RPMI7951 (cell line): Measurements from ENCODE around the gene NOSIP. TPM values are rescaled to one million over a fixed set of nuclear protein-coding genes. Genes with fewer than 3 reads are reported as not detected.
A peak's percentile ranks its signal among the peaks of the same experiment; 100 is the strongest.

Source experiments
- DNase-seq: peaks from one replicate; pipeline ENCODE4 v3.0.0-alpha.2; 2012; ENCODE audit warnings: low read depth
- total RNA-seq: library from RNA; depleted of rRNA; stranded (reverse); fragments of >200 nt; shearing (Covaris generic); gene quantifications from 2 replicates; pipeline ENCODE4 v1.2.3, GENCODE V29; 2014

Gene NOSIP
- total RNA-seq, 1 experiment from 2014 or later = 159 TPM

DNA sequence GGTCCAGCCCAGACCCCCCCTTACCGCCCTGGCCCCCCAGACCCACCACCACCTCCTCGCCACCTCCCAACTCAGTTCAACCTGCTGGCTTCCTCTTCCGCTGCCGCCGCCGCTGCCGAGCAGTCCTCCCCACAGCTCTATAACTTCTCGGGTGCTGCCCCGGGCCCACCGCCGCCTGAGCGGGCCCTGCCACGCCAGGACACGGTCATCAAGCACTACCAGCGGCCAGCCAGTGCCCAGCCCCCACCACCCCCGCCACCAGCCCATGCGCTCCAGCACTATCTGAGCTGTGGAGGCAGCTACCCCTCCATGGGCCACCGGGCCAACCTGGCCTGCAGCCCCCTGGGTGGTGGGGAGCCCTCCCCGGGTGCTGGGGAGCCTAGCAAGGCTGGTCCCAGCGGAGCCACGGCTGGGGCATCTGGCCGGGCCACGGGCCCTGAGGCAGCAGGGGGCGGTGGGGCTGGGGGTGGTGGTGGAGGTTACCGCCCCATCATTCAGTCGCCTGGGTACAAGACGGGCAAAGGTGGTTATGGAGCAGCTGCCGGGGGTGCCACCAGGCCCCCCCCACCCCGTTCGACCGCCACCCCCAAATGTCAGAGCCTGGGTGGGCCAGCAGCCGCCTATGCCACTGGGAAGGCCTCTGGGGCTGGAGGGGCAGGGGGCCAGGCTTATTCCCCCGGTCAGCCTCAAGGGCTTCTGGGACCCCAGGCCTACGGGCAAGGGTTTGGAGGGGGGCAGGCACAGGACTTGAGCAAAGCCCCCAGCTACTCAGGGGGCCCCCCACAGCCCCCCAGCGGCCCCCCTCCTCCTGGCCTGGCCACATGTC lies 14.8 kb upstream of the NOSIP start:
- no peak for DNase-seq

DNA sequence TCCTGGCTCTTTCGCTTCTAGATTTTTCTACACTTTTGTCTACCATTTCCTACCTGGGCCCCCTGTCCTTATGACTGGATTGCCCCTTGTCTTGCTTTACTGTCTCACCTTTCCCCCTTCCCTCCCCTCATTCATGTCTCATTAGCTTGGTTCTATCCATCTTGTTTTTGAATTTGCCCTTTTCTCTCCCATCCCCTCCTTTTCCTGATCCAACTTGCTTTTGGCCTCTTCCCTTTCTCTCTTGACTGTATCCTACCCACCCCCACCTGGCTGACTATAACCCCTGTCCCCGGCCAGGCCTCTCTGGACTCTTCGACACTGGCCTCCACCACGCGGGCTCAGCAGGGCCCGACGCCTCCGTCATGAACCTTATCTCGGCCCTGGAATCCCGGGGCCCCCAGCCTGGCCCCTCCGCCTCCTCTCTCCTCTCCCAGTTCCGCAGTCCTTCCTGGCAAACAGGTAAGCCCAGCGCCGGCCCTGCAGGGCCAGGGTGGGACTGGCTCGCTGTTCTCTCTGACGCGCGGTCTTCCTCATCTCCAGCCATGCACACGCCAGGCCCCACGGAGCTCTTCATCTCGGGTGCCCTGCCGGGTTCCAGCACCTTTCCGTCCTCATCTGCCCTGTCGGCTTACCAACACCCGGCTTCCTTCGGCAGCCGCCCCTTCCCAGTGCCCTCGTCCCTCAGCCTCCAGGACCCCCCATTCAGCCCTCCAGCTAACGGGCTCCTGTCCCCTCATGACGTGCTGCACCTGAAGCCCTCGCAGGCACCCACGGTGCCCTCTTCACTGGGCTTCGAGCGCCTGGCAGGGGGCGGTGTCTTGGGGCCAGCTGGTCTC lies 14.0 kb upstream of the NOSIP start:
- DNase-seq = no peak

DNA sequence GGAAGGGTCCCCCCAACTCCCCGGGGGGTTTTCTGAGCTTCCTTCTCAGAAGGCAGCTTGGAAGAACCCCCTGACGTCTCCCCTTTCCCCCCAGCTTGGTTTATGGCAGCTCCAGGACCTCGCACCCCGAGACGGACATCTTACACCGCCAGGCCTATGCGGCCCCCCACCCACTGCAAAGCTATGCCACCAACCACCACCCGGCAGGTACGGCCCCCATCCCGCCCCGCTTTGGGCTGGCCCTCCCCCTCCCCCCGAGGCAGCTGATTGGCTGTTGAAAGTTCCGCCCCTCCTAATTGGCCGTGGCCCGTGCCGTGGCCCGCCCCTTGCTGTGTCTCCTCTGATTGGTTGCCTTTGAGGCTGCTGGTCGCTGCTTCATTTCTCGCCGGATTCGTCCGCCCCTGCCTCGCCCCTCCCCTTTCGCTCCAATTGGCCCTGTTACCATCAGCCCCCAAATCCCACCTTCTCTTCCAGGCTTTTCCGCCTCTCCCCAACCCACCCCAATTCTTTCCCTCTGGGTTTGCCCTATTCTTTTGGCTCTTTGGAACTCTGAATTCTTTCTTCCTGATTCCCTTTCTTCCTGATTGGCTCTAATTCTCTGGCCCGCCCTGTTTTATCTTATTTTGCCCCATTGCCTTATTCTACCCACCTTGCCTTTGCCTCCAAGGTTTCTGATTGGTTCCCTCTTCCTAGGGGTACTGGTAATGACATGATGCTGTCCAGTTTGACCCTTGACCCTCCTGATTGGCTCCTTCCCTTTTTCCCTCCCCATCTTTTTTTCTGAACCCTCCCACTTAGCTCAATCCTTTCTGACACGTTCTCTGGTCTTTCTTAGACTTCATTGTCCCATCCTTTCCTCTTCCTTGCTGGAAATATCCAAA lies 13.1 kb upstream of the NOSIP start:
- DNase-seq = peak; percentile 89

DNA sequence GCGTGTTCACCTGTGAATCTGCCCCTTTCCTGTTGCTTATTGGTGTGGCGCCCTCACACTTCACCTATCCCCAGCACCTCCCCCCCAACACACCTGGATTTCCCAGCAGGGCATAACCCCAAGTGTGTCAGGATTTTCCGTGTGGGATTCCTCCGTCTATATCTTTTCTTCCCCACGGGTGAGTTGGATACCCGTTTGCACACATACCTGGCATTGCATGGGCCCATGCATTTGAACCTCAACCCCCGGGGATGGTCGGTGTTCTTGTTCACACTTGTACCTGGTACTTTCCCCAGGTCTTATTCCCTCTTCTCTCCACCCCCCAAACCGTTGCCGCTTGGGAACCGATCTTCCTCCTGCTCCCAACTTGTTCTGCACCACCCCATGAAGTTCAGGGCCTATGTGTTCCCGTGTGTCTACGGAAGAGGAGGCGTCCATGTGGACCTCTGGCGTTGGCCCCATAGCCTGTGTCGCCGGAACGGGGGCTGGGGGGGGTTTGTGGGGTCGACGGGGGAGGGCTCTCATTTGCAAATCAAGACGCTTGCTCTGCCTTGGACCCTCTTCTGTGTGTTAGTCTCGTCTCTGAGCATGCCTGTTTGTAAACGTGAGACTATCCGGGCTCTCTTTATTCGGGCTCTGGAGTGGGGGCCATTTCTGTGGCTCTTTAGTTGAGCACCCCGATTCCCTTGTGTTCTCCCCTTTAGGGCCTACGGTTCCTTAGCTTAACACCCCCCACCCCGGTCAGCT lies 12.3 kb upstream of the NOSIP start:
- DNase-seq = peak; percentile 24

DNA sequence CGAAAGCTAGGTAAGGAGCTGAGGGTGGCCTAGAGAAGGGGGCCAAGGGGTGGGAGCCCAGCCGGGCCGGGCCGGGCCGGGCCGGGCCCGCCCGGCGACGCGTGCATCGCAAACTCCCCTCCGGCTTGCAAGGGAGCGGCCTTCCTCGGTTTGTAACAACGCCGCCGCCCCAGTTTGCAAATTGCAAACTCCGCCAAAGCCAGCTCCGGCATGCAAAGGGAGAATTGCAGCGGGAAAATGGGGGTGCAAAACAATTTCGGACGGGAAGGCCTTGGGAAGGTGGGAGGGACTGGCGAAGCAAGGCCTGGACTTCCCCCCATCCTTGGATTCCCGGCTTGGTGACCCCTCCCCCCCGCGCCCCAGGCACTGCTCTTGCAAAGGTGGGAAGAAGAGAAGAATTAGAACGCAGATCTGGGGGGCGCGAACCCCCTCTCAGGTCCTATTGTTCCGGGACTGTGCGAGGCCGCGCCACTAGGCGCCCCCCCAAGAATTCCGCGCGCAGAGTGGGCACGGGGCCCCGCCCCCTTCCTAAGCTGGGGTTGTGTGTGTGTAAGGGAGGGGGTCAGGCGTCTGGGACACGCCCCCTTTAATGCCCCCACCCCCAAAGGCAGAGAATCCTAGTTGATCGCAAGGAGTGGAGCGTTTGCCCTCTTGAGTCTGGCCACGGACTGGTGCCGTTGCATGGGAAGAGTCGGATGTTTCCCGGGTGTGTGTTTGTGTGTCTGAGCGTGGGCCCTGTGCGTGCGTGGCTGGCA lies 11.6 kb upstream of the NOSIP start:
- DNase-seq = peak; percentile 55

DNA sequence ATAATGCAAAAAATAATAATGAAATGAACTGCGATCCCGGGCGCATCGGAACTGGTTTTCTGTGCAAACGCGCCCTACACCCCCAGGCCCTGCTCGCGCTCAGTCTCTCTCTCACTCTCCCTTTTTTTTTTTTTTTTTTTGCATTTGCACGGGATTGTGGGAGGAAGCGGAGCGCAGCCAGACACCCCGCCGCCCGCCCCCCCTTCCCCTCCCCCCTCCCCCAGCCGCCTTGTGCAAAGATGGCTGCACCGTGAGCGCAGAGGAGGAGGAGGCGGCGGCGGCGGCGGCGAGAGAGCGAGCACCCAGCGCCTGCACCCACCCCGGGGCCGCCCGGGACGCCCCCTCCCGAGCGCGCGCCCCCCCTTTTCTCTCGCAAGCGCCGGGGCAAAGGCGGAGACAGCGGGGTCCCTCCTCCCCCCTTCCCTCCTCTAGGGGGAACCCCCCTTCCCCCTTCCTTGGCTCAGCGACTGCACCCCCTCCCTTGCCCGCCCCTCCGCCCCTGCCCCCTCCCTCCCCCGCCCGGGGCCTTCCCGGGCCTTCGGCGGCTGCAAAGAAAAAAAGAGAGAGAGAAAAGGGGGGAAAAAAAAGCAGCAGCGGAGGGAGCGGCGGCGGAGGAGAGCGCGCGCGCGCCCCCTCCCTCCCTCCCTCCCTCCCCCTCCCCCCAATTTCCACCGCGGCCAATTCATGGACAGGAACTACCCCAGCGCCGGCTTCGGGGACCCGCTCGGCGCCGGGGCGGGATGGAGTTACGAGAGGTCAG lies 10.8 kb upstream of the NOSIP start, which contains the start of gene PRR12:
PRR12 (plus strand) TSS at position 212 of the 760 bp plus-strand sequence; CDS start at position 685, 473 bp downstream.
- DNase-seq = peak; percentile 83

DNA sequence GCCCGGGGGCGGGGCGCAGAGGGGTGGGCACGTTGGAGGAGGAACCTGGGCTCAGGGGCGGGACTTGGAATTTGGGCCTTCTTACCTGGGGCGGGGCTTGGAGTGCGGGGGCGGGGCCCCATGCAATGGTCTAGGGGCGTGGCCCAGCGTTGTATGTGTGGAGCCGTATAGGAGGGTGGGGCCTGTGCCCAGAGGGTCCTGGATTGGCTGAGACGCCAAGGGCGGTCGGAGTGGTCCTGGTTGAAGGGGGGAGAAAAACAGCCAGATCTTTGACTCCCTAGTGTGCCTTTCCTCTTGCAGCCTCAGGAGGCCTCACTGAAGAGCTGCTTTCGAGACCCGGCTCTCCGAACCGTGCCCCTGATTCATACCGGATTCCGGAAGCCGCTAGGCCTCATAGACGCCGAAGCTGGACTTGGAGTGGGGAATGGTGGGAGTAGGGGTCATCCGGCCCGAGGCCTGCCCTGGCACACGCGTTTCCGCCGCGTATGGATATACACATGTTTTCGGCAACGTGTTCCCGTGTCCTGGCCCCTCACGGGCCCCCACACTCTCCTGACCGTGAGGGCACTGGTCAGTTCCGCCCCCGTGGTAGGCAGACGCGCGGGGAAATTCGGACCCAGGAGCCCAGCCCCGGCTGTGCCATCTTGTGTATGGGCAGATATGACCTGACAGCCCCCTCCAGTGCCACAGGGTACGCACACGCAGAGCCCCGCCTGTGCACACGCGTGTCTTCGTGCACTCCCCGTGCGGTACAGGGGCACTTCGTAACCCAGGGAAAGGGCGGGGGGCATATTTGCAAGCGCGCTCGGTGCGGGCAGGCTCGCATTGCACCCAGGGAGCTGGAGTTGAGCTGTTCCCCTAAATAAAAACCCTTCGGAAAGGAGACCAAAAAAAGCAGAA lies 10.0 kb upstream of the NOSIP start:
- peak; percentile 98 for DNase-seq

DNA sequence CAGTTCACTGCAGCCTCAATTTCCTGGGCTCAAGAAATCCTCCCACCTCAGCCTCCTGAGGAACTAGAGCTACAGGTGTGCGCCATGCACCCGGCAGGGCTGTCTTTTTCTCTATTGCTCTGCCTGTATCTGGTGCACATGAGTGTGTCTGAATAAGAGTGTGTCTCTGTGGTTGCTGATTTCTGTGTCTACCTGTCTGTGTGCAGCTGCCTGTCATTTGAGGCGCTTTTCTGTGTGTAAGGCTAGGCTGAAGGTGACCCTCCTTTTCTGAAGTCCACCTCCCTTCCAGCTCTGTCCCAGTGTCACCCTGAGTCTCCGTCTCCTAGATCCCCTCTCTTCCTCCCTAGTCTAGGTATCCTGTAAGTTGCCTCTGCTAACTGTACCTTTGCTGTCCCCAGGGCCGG lies 9.1 kb upstream of the NOSIP start:
- DNase-seq = no peak

DNA sequence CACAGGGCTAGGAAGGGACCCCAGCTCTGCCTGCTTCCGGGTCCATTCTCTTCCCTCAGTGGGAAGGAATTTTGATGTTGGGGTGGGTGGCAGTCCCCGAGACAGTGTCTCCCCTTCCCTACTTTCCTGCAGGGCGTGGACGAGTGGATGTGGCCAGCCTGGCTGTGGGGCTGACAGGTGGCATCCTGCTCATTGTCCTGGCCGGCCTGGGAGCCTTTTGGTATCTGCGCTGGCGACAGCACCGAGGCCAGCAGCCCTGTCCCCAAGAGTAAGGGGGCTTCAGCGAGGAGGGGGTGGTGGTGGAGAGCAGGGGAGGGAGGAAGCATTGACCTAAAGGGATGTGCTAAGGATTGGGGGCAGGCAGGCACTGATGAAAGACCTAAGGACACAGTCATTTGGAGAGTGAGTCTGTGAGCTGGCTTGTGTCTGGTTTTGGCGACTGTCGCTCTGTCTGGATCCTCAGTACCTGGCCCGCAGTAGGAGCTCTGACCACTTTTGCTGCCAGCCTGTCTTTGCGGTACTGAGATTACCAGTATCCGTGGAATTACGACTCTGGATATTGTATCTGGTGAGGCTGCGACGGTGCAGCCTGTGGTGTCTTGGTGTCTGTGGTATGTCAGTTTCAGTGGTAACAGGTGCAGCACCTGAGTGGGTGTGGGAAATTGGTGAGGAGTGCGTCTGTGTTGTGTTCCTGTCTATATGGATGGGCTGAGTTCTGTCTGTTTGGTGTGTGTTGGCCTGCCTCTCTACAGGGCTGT lies 8.2 kb upstream of the NOSIP start:
- DNase-seq = no peak

DNA sequence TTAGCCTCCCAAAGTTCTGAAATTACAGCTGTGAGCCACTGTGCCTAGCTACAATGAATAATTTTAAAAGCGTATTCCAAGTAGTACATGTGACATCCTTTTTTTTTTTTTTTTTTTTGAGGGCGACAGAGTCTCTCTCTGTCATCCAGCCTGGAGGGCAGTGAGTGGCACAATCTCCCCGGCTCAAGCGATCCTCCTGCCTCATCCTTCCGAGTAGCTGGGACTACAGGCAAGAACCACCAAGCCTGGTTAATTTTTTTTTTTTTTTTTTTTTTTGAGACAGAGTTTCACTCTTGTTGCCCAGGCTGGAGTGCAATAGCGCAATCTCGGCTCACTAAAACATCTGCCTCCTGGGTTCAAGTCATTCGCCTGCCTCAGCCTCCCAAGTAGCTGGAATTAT lies 6.9 kb upstream of the NOSIP start:
- DNase-seq = peak; percentile 8

DNA sequence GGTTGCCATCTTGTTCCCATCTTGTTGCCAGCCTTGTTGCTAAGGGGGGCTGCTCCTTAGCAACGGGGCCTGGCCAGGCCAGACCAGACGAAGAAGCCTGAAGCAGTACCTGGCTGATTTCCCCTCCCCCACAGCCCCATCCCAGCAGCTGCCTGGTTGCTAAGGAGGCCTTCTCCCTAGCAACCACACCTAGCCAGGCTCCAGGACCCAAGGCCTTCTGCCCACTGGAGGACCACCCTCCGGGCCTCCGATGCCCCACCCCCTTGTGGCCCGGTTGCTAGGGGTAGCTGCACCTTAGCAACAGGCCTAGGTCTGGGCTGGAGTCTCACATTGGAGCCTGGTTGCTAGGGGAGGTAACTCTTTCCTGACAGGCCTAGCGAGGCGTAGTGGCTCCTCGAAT lies 4.7 kb upstream of the NOSIP start:
- DNase-seq = no peak

DNA sequence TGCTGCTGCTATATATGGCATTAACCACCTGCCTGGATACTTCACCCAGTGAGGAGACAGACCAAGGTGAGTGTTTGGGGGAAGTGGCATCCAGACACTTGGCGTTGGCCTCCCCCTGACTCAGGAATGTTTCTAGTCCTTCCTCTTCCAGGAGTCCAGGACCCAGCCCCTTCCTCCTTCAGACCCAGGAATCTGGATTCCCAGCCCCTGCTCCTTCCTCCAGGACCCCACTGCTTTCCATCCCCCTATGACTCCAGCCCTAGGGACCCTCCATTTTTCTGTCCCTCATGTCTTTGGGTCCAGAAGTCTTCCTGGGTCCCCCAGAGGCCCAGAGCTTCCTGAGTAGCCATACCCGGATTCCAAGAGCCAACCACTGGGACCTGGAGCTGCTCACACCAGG lies 2.9 kb upstream of the NOSIP start:
- no peak for DNase-seq

DNA sequence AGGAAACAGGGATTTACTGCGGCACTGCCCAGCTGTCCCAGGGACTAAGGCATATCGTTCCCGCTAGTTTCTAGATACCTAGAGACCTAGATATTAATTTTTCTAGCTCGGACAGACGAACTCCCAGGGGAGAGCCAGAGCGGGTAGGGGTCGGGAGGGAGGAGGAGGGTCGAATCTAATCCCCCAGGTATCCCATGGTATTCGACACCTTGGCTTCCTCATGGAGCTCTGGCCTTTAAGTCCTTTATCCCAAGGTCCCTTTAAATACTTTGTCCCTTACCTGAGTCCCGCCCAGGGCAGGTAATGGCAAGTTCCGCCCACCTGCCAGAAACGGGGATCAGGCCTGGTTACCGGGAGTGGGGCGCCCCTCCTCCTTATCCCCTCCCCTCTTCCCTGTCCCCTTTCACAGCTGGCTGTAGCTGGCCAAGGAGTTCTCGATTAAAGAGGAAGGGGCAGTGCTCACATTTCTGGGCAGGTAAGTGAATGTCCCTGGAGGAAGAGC lies 702 bp upstream of the NOSIP start, which contains the start of gene PRRG2:
PRRG2 (plus strand) TSS at position 310 of the 502 bp plus-strand sequence. CDS start 1,904 bp downstream, outside the sequence.
- no peak for DNase-seq

DNA sequence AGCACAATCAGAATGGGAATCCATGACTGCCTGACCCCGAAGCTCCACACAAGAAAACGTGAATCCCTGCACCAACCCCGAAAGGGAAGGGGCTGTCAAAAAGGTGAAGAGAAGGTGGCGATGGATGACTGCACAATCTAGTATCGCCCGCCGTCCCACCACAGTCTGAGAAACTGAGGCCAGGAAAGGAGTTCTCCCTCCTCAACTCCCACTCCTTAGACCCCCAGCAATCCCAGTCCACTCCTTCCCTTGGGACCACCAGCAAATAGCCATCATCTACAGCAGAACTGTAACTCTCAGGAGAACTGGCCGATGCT lies 451 bp downstream of the NOSIP start:
- DNase-seq = no peak

DNA sequence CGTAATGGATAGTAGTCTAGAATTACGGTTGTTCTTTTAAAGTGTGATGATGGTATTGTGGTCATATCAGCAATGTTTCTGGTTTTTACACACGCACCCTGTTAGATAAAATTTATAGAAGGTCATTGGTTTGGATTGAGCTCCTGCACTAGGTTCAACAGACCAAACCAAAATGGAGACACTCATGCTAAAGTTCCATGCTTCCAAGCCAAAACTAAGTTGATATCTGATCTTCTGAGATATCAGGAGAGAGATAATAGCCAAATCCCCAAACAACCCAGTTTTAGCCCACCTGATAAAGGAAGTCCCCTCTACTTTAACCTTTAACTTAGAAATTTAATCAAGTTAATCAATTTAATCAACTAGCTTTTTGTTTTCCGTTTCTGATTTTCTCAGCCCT lies 1.2 kb downstream of the NOSIP start:
- no peak for DNase-seq

DNA sequence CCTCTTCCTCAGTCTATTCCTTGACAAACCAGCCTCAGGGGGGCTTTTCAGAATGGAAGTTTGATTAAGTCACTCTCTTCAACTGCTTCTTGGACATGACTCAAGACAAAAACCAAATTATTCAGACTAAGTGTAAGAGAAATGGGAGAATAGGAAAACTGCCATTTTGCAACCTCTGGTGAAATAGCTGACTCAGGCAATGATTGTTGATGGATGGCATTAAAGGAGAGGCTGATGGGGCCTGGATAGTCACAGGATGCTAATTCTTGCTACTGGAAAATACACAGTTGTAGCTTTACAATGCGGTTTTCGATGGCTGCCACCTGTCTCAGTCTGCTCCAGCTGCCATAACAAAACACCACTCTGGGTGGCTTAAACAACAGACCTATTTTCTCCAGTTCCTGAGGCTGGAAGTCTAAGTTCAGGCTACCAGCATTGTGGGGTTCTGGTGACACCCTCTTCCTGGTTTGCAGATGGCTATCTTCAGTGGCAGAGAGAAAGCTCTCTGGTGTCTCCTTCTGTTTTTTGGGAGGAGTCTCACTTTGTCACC lies 6.1 kb downstream of the NOSIP start:
- DNase-seq = no peak

DNA sequence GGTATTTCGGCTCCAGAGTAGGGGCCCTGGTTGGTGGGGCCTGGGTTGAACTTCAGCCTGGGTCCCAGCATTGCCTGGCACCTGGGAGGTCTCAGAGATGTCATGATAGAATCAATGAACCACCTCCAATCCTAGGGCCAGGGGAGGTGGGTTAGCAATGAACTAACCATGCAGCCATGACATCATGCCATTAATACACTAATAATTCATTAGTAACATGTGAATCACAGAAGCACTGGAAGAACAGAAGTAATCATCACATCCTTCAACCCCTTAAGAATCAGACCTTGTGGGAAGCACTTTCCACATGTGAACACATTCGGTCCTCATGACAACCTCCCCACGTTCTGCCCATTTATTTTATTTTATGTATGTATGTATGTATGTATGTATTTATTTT lies 6.9 kb downstream of the NOSIP start:
- no peak for DNase-seq
